ENCODE data around the gene WNK3.

DNA sequence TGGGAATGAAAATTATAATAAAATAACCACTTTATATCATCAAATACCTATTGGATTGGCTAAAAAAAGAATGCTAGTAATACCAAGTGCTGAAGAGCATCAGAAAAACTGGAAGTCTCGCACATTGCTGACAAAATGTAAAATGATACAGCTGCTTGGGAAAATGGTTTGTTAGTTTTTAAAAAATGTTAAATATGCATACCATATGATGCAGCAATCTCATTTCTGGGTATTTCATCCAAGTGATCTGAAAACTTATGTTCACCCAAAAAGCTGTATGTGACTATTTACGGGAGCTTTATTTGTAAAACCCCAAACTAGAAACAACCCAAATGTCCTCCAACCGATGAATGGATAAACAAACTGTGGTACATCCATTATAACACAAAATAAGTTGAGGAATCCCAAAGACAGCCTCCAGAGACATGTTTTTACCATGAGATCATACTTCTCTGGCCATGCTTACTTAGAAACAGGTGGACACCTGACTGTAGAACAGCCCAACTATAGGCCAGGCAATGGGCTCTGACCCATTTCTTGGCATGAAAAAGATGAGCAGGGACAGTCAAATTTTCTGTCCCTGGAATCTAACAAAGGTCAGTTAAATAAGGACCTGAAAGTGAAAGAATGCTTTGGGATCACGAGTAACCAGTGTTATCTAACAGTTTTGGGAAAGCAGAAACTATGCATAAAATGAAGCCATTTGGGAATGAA, 127.3 kb downstream of the WNK3 start:
- TF ChIP-seq, protein P1, sequence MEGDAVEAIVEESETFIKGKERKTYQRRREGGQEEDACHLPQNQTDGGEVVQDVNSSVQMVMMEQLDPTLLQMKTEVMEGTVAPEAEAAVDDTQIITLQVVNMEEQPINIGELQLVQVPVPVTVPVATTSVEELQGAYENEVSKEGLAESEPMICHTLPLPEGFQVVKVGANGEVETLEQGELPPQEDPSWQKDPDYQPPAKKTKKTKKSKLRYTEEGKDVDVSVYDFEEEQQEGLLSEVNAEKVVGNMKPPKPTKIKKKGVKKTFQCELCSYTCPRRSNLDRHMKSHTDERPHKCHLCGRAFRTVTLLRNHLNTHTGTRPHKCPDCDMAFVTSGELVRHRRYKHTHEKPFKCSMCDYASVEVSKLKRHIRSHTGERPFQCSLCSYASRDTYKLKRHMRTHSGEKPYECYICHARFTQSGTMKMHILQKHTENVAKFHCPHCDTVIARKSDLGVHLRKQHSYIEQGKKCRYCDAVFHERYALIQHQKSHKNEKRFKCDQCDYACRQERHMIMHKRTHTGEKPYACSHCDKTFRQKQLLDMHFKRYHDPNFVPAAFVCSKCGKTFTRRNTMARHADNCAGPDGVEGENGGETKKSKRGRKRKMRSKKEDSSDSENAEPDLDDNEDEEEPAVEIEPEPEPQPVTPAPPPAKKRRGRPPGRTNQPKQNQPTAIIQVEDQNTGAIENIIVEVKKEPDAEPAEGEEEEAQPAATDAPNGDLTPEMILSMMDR (IDR thresholded peaks at IDR 0.05 in 8 of 11, conservative IDR thresholded peaks at IDR 0.05 in 3 of 11) = no peak
- TF ChIP-seq POLR2A (IDR thresholded peaks at IDR 0.05) (no peak), POLR2AphosphoS5 (IDR thresholded peaks at IDR 0.05) (no peak)
